H1 (cell line): ENCODE measurements around the gene TUBA8.
"Not testable (repeated sequence)": the region's sequence is repeated elsewhere in the genome, so short reads cannot be mapped to it uniquely, and the experiment has no call there.

ENCODE experiments used
- CHD2 ChIP-seq: IDR thresholded peaks from 2 replicates; pipeline ENCODE4 v1.6.1; 2012; ENCODE audit warnings: low read length, improper control_type of control experiment
- CHD7 ChIP-seq: fragments of 300-600 bp; sonication (generic); IDR thresholded peaks from 2 replicates; pipeline ENCODE4 v1.7.1; 2012; ENCODE audit warnings: low read length, moderate library complexity, mild to moderate bottlenecking, inconsistent platforms; ENCODE audit not compliant: insufficient replicate concordance
- CTCF ChIP-seq, 3 experiments: IDR thresholded peaks; 1 replicate in 2 of 3; 2 replicates in 1 of 3; pipeline versions ENCODE4 v1.5.1 to v1.6.1; 2011; ENCODE audit warnings: low read length in 3 of 3, mild to moderate bottlenecking in 3 of 3, inconsistent platforms in 2 of 3, low read depth in 1 of 3, moderate library complexity in 1 of 3; ENCODE audit not compliant: insufficient read depth in 1 of 3; ENCODE audit errors: control extremely low read depth in 1 of 3
- EZH2 ChIP-seq: fragments of 200-600 bp; sonication (generic); IDR thresholded peaks from 2 replicates; pipeline ENCODE4 v1.7.1; 2012; ENCODE audit warnings: low read depth, mild to moderate bottlenecking, moderate library complexity, low read length, inconsistent platforms; ENCODE audit not compliant: severe bottlenecking
- GTF2F1 ChIP-seq: IDR thresholded peaks from 2 replicates; pipeline ENCODE4 v1.6.1; 2012; ENCODE audit warnings: low read depth, low read length, improper control_type of control experiment, borderline replicate concordance
- KDM1A ChIP-seq: fragments of 200-600, 300-600 bp; sonication (generic); IDR thresholded peaks from 2 replicates; pipeline ENCODE4 v1.7.1; 2016; ENCODE audit warnings: mild to moderate bottlenecking, low read length, borderline replicate concordance
- POLR2A ChIP-seq, 2 experiments: IDR thresholded peaks; 1 replicate in 1 of 2; 2 replicates in 1 of 2; pipeline ENCODE4 v1.6.1; 2011; ENCODE audit warnings: low read depth in 2 of 2, low read length in 2 of 2, mild to moderate bottlenecking in 2 of 2; ENCODE audit errors: control extremely low read depth in 1 of 2
- POLR2AphosphoS5 ChIP-seq: IDR thresholded peaks from 2 replicates; pipeline ENCODE4 v1.6.1; 2011; ENCODE audit warnings: low read depth, low read length
- RAD21 ChIP-seq, 2 experiments: IDR thresholded peaks in 1 of 2; conservative IDR thresholded peaks in 1 of 2; 2 replicates each; pipeline ENCODE4 v1.6.1; 2011; ENCODE audit warnings: low read depth in 2 of 2, low read length in 2 of 2, improper control_type of control experiment in 1 of 2, inconsistent platforms in 1 of 2, mild to moderate bottlenecking in 1 of 2, moderate library complexity in 1 of 2
- RFX5 ChIP-seq: IDR thresholded peaks from 2 replicates; pipeline ENCODE4 v1.6.1; 2011; ENCODE audit warnings: low read depth, low read length, improper control_type of control experiment, borderline replicate concordance
- SIN3A ChIP-seq, 2 experiments: IDR thresholded peaks in 1 of 2; conservative IDR thresholded peaks in 1 of 2; 2 replicates each; pipeline ENCODE4 v1.6.1; 2011 to 2012; ENCODE audit warnings: low read length in 2 of 2, improper control_type of control experiment in 1 of 2, low read depth in 1 of 2, mild to moderate bottlenecking in 1 of 2

- TF ChIP-seq POLR2A (IDR thresholded peaks at IDR 0.05; ENCODE audit: control extremely low read depth in 1 of 2, low read depth in 2 of 2, low read length in 2 of 2); KDM1A; CTCF (IDR thresholded peaks at IDR 0.05; ENCODE audit: control extremely low read depth in 1 of 3, insufficient read depth in 1 of 3, low read depth in 1 of 3, low read length in 3 of 3); CHD2; EZH2; POLR2AphosphoS5; GTF2F1; RFX5; SIN3A (conservative IDR thresholded peaks at IDR 0.05 in 1 of 2, IDR thresholded peaks at IDR 0.05 in 1 of 2; ENCODE audit: low read depth in 1 of 2, low read length in 2 of 2); CHD7; RAD21 (IDR thresholded peaks at IDR 0.05 in 1 of 2, conservative IDR thresholded peaks at IDR 0.05 in 1 of 2; ENCODE audit: low read depth in 2 of 2, low read length in 2 of 2): not testable (repeated sequence)
These were observed 50.0 kb downstream of the TUBA8 start for GRCh38 chr22:18160641-18161040.
